ENCODE data around the gene SPART. TPM values are rescaled to one million over a fixed set of nuclear protein-coding genes. Genes with fewer than 3 reads are reported as not detected.
A peak's percentile ranks its signal among the peaks of the same experiment; 100 is the strongest.
"Not testable (repeated sequence)": the region's sequence is repeated elsewhere in the genome, so short reads cannot be mapped to it uniquely, and the experiment has no call there.

The SPART gene
- total RNA-seq, 1 donor from 2014 or later, result 25.3 TPM

GRCh38 chr13:36344173-36344572 lies 2.0 kb downstream of the SPART start:
- no peak for DNase-seq
- intact Hi-C loops (cut with micrococcal nuclease), result no loop called here
- Mint-ChIP-seq H3K9me3 (no peaks in the 10 kb centered on the region), H3K27ac (no peak overlapping the region), H3K27me3 (no peaks in the 10 kb centered on the region), H3K36me3 (ENCODE audit: low read depth) (peaks cover 4% of the 10 kb centered on the region), H3K4me3 (peak overlapping the region; percentile 38), H3K4me1 (peaks cover 18% of the 10 kb centered on the region)

GRCh38 chr13:36343766-36344165 lies 2.4 kb downstream of the SPART start:
- Mint-ChIP-seq H3K4me3 (peak overlapping the region; percentile 38), H3K27me3 (no peaks in the 10 kb centered on the region), H3K9me3 (no peaks in the 10 kb centered on the region), H3K36me3 (ENCODE audit: low read depth) (peaks cover 4% of the 10 kb centered on the region), H3K27ac (no peak overlapping the region), H3K4me1 (peaks cover 18% of the 10 kb centered on the region)
- no peak for DNase-seq
- intact Hi-C loops (cut with micrococcal nuclease), result no loop called here

DNA sequence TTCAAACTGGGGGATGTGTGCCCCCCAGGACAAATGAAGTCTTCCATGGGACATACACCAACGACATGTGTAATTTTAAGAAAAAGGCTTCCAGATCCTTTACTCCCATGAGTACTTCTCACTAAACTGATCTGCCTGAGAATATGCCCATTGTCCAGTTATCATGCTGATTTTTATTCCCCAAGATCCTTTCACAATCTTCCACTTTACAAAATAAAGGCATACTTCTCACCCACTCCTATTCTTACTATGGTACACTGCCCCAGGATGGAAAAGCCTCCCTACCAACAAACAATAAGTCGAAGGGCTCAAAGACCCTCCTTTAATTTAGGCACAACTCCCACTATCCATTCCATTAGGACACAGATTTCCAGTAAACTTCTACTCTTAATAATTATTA lies 3.5 kb downstream of the SPART start:
- H3K4me3 Mint-ChIP-seq, result no peak overlapping the region
- no peaks in the 10 kb centered on the region for H3K9me3 Mint-ChIP-seq
- no peak for DNase-seq
- H3K27ac Mint-ChIP-seq, result no peak overlapping the region
- no peaks in the 10 kb centered on the region for H3K27me3 Mint-ChIP-seq
- intact Hi-C loops (cut with micrococcal nuclease), result no loop called here
- peaks cover 18% of the 10 kb centered on the region for H3K4me1 Mint-ChIP-seq
- H3K36me3 Mint-ChIP-seq (ENCODE audit: low read depth), result peaks cover 4% of the 10 kb centered on the region

DNA sequence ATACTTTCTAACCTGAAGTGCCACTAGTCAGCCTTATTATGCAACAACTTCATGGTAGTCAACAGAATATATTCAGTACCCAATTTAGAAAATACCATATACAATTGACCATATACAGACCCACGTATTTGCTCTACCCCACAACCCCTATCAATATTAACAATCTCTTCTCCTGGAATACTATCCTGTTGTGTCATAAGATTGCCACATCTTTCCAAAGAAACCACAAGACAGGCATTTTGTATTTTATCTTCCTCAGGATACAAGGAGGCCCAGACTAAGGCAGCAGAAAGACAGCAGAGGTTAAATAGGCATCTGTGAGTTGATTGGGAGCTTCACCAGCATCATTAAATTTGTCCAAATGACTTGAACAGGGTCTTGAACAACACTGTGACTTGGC lies 4.5 kb downstream of the SPART start:
- DNase-seq, result no peak
- Mint-ChIP-seq H3K36me3 (ENCODE audit: low read depth) (peaks cover 6% of the 10 kb centered on the region), H3K27me3 (no peaks in the 10 kb centered on the region), H3K4me1 (peaks cover 20% of the 10 kb centered on the region), H3K4me3 (no peak overlapping the region), H3K9me3 (no peaks in the 10 kb centered on the region), H3K27ac (no peak overlapping the region)
- intact Hi-C loops (cut with micrococcal nuclease), result no loop called here

DNA sequence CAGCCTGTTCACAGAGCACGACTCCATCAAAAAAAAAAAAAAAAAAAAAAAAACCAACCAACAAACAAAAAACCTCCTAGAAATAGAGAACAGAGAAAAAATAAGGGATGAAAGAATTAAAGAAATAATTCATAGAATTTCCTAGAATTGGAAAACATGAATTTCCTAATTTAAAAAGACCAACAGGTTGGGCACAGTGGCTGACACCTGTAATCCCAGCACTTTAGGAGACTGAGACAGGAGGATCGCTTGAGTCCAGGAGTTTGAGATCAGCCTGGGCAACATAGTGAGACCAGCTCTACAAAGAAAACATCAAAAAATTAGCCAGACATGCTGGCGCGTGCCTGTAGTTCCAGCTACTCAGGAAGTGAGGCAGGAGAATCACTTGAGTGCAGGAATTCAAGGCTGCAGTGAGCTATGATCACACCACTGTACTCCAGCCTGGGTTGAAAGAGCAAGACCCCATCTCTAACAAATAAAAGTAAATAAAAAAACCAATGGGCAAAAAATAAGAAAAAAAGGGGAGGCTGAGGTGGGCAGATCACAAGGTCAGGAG lies 6.5 kb downstream of the SPART start:
- Mint-ChIP-seq H3K36me3 (ENCODE audit: low read depth) (peaks cover 12% of the 10 kb centered on the region), H3K4me3 (no peak overlapping the region), H3K9me3 (no peaks in the 10 kb centered on the region), H3K27ac (no peak overlapping the region), H3K27me3 (no peaks in the 10 kb centered on the region), H3K4me1 (peaks cover 23% of the 10 kb centered on the region)
- intact Hi-C loops (cut with micrococcal nuclease), result no loop called here
- no peak for DNase-seq

DNA sequence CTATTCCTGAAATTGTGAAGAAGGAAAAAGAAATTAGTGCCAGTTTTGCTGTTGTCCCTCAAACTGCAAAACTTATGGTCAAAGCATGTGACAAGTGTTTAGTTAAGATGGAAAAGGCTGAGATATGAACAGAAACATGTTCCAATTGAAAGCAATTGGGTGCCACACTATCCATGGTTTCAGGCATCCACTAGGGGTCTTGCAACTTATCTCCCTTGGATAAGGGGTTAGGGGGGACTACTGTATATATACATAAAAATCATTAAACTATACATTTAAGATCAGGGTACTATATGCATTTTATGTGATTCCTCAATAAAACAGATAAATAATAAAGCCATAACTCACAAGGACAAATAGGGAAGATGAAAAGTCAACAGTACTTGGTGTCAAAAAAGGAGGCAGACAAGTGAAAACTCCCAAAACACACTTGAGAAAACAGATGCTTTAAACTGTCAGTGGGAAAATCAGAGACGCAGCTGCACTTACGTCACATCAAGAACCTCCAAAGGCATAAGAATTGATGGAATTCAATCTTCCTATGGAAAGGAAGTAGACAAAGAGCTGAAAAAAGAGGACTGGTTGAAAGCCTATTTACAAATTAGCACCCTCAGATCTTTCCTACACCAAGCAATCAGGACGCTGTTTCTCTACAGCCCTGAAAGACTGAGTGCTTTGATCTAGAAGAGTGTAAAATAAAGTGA lies 8.1 kb downstream of the SPART start:
- no peak overlapping the region for H3K27ac Mint-ChIP-seq
- no peaks in the 10 kb centered on the region for H3K9me3 Mint-ChIP-seq
- H3K4me3 Mint-ChIP-seq, result no peak overlapping the region
- H3K4me1 Mint-ChIP-seq, result peaks cover 21% of the 10 kb centered on the region
- H3K27me3 Mint-ChIP-seq, result no peaks in the 10 kb centered on the region
- peaks cover 11% of the 10 kb centered on the region for H3K36me3 Mint-ChIP-seq (ENCODE audit: low read depth)
- no peak for DNase-seq
- intact Hi-C loops (cut with micrococcal nuclease), result no loop called here

GRCh38 chr13:36332986-36333385 lies 13.2 kb downstream of the SPART start:
- no peak for DNase-seq
- intact Hi-C loops (cut with micrococcal nuclease), result no loop called here
- H3K27me3 Mint-ChIP-seq, result no peaks in the 10 kb centered on the region

DNA sequence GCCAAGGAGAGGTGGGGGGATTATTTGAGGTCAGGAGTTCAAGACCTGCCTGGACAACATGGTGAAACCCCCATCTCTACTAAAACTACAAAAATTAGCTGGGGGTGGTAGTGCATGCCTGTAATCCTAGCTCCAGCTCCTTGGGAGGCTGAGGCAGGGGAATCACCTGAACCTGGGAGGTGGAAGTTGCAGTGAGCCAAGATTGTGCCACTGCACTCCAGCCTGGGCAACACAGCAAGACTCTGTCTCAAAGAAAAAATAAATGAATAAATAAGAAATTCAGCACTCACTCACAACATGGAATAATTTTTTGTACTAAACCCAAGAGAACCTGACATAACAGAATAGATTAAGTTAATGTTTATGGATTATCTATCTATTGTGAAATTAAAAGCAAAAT lies 13.9 kb downstream of the SPART start:
- H3K27ac Mint-ChIP-seq; intact Hi-C loops (cut with micrococcal nuclease); H3K4me3 Mint-ChIP-seq; DNase-seq; H3K27me3 Mint-ChIP-seq; H3K9me3 Mint-ChIP-seq: not testable (repeated sequence)
- peaks cover 36% of the 10 kb centered on the region for H3K36me3 Mint-ChIP-seq (ENCODE audit: low read depth)
- peaks cover 16% of the 10 kb centered on the region for H3K4me1 Mint-ChIP-seq

More at GRCh38 chr13:36332986-36333385, 13.2 kb downstream of the SPART start:
- no peaks in the 10 kb centered on the region for H3K9me3 Mint-ChIP-seq
- H3K4me3 Mint-ChIP-seq, result no peak overlapping the region
- peaks cover 19% of the 10 kb centered on the region for H3K4me1 Mint-ChIP-seq
- H3K27ac Mint-ChIP-seq, result no peak overlapping the region
- peaks cover 32% of the 10 kb centered on the region for H3K36me3 Mint-ChIP-seq (ENCODE audit: low read depth)

GRCh38 chr13:36331280-36331679 lies 14.9 kb downstream of the SPART start:
- Mint-ChIP-seq H3K4me3 (no peak overlapping the region), H3K9me3 (no peaks in the 10 kb centered on the region), H3K27me3 (no peaks in the 10 kb centered on the region), H3K36me3 (ENCODE audit: low read depth) (peaks cover 40% of the 10 kb centered on the region), H3K27ac (no peak overlapping the region), H3K4me1 (peaks cover 10% of the 10 kb centered on the region)
- DNase-seq, result no peak
- intact Hi-C loops (cut with micrococcal nuclease), result no loop called here

GRCh38 chr13:36329361-36329760 lies 16.8 kb downstream of the SPART start:
- Mint-ChIP-seq H3K27me3 (no peaks in the 10 kb centered on the region), H3K4me3 (no peak overlapping the region), H3K36me3 (ENCODE audit: low read depth) (peaks cover 46% of the 10 kb centered on the region), H3K27ac (no peak overlapping the region), H3K4me1 (peaks cover 7% of the 10 kb centered on the region), H3K9me3 (no peaks in the 10 kb centered on the region)
- intact Hi-C loops (cut with micrococcal nuclease), result no loop called here
- no peak for DNase-seq

GRCh38 chr13:36328821-36329220 lies 17.4 kb downstream of the SPART start:
- H3K27me3 Mint-ChIP-seq, result no peaks in the 10 kb centered on the region
- no peak overlapping the region for H3K4me3 Mint-ChIP-seq
- peaks cover 49% of the 10 kb centered on the region for H3K36me3 Mint-ChIP-seq (ENCODE audit: low read depth)
- H3K27ac Mint-ChIP-seq, result no peak overlapping the region
- H3K9me3 Mint-ChIP-seq, result no peaks in the 10 kb centered on the region
- intact Hi-C loops (cut with micrococcal nuclease), result no loop called here
- H3K4me1 Mint-ChIP-seq, result peaks cover 4% of the 10 kb centered on the region
- DNase-seq, result no peak

GRCh38 chr13:36325912-36326311 lies 20.3 kb downstream of the SPART start:
- Mint-ChIP-seq H3K9me3 (no peaks in the 10 kb centered on the region), H3K36me3 (ENCODE audit: low read depth) (peaks cover 58% of the 10 kb centered on the region), H3K27ac (no peak overlapping the region), H3K4me1 (peaks cover 1% of the 10 kb centered on the region), H3K4me3 (no peak overlapping the region), H3K27me3 (no peaks in the 10 kb centered on the region)
- no peak for DNase-seq
- intact Hi-C loops (cut with micrococcal nuclease), result no loop called here

- H3K9me3 Mint-ChIP-seq; H3K27ac Mint-ChIP-seq; H3K4me1 Mint-ChIP-seq; H3K4me3 Mint-ChIP-seq; intact Hi-C loops (cut with micrococcal nuclease); H3K27me3 Mint-ChIP-seq; DNase-seq: not testable (repeated sequence)
- H3K36me3 Mint-ChIP-seq (ENCODE audit: low read depth), result peaks cover 55% of the 10 kb centered on the region
These were observed 21.3 kb downstream of the SPART start for GRCh38 chr13:36324881-36325280.

- H3K4me1 Mint-ChIP-seq, result peaks cover 4% of the 10 kb centered on the region
- H3K27me3 Mint-ChIP-seq, result no peaks in the 10 kb centered on the region
- no peak for DNase-seq
- no peak overlapping the region for H3K27ac Mint-ChIP-seq
- intact Hi-C loops (cut with micrococcal nuclease), result no loop called here
- peaks cover 54% of the 10 kb centered on the region for H3K36me3 Mint-ChIP-seq (ENCODE audit: low read depth)
- H3K9me3 Mint-ChIP-seq, result no peaks in the 10 kb centered on the region
- H3K4me3 Mint-ChIP-seq, result no peak overlapping the region
These were observed 22.1 kb downstream of the SPART start for GRCh38 chr13:36323951-36324566.
